ENCODE measurements around the gene TBC1D22A. TPM values are rescaled to one million over a fixed set of nuclear protein-coding genes. Genes with fewer than 3 reads are reported as not detected.

The TBC1D22A gene
- total and polyA plus RNA-seq, 2 donors (not counting 3 experiments of a cell fraction or from before 2014, with no cell fraction given) = 26.1 to 32.4 TPM

DNA sequence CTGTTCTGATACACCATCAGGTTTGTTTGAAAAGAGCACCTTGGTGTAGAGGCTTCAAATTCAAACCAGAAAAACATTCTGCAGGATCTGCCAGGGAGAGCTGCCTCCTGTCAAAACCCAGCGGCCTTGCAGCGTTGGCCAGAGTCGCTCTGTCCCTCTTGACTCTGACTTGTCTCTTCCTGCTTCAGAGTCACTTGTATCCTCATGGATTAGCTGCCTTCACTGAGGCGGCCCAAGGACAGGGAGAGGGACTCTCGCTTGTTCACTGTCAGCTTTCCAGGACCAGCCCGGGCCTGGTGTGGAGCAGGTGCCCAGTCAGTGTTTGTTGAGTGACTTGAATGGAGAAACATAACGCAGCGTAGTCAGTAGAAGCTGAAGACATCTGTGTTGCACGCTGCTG lies 18.0 kb downstream of the TBC1D22A start:
- Histone ChIP-seq H3K79me2 (ENCODE audit: control insufficient read depth, insufficient read depth, low read length) (peaks cover 44% of the 10 kb centered on the region), H3K27me3 (ENCODE audit: control insufficient read depth in 2 of 2, insufficient read depth in 2 of 2, low read length in 2 of 2) (no peaks in the 10 kb centered on the region), H3K9me3 (replicated peaks; ENCODE audit: control insufficient read depth, insufficient read depth, low read length) (no peaks in the 10 kb centered on the region), H3K9me1 (replicated peaks; ENCODE audit: control insufficient read depth, extremely low read depth, insufficient read depth, low read length) (no peaks in the 10 kb centered on the region), H2AFZ (ENCODE audit: low read depth, low read length) (no peak overlapping the region), H3K4me3 (replicated peaks in 1 of 3; ENCODE audit: insufficient read depth in 1 of 3, low read depth in 1 of 3, low read length in 3 of 3) (no peak overlapping the region), H3K9ac (replicated peaks; ENCODE audit: extremely low read depth, insufficient read depth, low read length) (no peak overlapping the region), H3K4me1 (ENCODE audit: control insufficient read depth, extremely low read depth, insufficient read depth, low read length) (peaks cover 5% of the 10 kb centered on the region), H3K27ac (ENCODE audit: insufficient read depth, low read depth, low read length) (no peak overlapping the region), H3K36me3 (ENCODE audit: control insufficient read depth in 2 of 2, extremely low read depth in 1 of 2, insufficient read depth in 2 of 2, low read length in 2 of 2) (no peaks in the 10 kb centered on the region), H4K20me1 (replicated peaks; ENCODE audit: control insufficient read depth, extremely low read depth, insufficient read depth, low read length) (no peaks in the 10 kb centered on the region), H3K4me2 (ENCODE audit: insufficient read depth, low read length) (no peak overlapping the region)
- no peak for DNase-seq (ENCODE audit: low read depth, low spot score)
- intact Hi-C loops (cut with micrococcal nuclease) = no loop called here
- BruUV-seq (replicated peaks) = no TSS peak
- ChIA-PET POLR2A (no interaction called here), CTCF (interaction anchor here (0.6 to 1.2 kb wide), 3 partner anchors 11 to 18 kb away, joined by 3 to 4 read pairs (median 4); partner anchors contain the start of gene TBC1D22A)
- dilution Hi-C loops (cut with MboI; ENCODE audit: extremely low pct_ligation_motif_present, low sequenced_read_pairs) = no loop called here
- FAIRE-seq = no peak
- TF ChIP-seq FOS (IDR thresholded peaks at IDR 0.05; ENCODE audit: borderline replicate concordance, insufficient read depth, low read length) = no peak
- no peak for TF ChIP-seq JUN (IDR thresholded peaks at IDR 0.05; ENCODE audit: borderline replicate concordance, insufficient read depth, insufficient read length, low read depth)
- TF ChIP-seq GATA2 (IDR thresholded peaks at IDR 0.05; ENCODE audit: insufficient read depth, insufficient read length, low read depth, low read length) = no peak
- TF ChIP-seq POLR2AphosphoS5 (IDR thresholded peaks at IDR 0.05; ENCODE audit: insufficient read depth, low read depth, low read length) = no peak
- no peak for TF ChIP-seq POLR2A (IDR thresholded peaks at IDR 0.05; ENCODE audit: low read depth, low read length)
- TF ChIP-seq, protein P1, sequence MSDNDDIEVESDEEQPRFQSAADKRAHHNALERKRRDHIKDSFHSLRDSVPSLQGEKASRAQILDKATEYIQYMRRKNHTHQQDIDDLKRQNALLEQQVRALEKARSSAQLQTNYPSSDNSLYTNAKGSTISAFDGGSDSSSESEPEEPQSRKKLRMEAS (IDR thresholded peaks at IDR 0.05; ENCODE audit: insufficient read depth, insufficient read length) = no peak
- TF ChIP-seq EZH2 (IDR thresholded peaks at IDR 0.05; ENCODE audit: borderline replicate concordance, low read depth, low read length, severe bottlenecking) = no peak
- TF ChIP-seq, protein P2, sequence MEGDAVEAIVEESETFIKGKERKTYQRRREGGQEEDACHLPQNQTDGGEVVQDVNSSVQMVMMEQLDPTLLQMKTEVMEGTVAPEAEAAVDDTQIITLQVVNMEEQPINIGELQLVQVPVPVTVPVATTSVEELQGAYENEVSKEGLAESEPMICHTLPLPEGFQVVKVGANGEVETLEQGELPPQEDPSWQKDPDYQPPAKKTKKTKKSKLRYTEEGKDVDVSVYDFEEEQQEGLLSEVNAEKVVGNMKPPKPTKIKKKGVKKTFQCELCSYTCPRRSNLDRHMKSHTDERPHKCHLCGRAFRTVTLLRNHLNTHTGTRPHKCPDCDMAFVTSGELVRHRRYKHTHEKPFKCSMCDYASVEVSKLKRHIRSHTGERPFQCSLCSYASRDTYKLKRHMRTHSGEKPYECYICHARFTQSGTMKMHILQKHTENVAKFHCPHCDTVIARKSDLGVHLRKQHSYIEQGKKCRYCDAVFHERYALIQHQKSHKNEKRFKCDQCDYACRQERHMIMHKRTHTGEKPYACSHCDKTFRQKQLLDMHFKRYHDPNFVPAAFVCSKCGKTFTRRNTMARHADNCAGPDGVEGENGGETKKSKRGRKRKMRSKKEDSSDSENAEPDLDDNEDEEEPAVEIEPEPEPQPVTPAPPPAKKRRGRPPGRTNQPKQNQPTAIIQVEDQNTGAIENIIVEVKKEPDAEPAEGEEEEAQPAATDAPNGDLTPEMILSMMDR (IDR thresholded peaks at IDR 0.05; ENCODE audit: extremely low read depth in 1 of 2, insufficient read depth in 1 of 2, low read depth in 1 of 2, low read length in 2 of 2) = no peak
- TF ChIP-seq MYC (IDR thresholded peaks at IDR 0.05; ENCODE audit: low read depth, low read length) = no peak
